ENCODE measurements around the gene PGF.

Gene PGF

DNA sequence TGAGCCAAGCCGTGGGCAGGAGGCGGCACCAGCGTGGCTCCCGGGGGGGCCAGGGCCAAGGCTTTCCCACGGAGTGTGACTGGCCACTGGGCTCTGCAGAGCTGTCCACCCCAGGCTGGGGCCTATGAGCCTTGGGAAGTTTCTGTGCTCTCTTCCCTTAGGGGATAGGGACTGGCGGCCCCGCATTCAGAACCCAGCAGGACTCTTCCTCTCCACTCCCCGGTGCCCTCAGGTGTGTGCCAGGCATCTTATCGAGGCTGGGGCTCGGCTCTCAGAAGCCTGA, 29.6 kb upstream of the PGF start:
- peaks cover 45% of the 10 kb centered on the region for H3K4me1 ChIP-seq (ENCODE audit: control insufficient read depth, insufficient read depth, low read length, poor library complexity, severe bottlenecking)
- H3K27ac ChIP-seq (ENCODE audit: low read depth, low read length, severe bottlenecking), result no peak overlapping the region
- H3K36me3 ChIP-seq (ENCODE audit: control insufficient read depth, insufficient read depth, low read length), result no peaks in the 10 kb centered on the region
- no peak overlapping the region for H3K4me3 ChIP-seq (ENCODE audit: extremely low read depth, insufficient read depth, low read length, poor library complexity, severe bottlenecking)
- no peaks in the 10 kb centered on the region for H3K9me3 ChIP-seq (ENCODE audit: control insufficient read depth, low read length)
- 92 to 93% methylated on average over 9 to 10 of the region's 10 CpGs for WGBS, 2 experiments (ENCODE audit: insufficient coverage in 2 of 2)

DNA sequence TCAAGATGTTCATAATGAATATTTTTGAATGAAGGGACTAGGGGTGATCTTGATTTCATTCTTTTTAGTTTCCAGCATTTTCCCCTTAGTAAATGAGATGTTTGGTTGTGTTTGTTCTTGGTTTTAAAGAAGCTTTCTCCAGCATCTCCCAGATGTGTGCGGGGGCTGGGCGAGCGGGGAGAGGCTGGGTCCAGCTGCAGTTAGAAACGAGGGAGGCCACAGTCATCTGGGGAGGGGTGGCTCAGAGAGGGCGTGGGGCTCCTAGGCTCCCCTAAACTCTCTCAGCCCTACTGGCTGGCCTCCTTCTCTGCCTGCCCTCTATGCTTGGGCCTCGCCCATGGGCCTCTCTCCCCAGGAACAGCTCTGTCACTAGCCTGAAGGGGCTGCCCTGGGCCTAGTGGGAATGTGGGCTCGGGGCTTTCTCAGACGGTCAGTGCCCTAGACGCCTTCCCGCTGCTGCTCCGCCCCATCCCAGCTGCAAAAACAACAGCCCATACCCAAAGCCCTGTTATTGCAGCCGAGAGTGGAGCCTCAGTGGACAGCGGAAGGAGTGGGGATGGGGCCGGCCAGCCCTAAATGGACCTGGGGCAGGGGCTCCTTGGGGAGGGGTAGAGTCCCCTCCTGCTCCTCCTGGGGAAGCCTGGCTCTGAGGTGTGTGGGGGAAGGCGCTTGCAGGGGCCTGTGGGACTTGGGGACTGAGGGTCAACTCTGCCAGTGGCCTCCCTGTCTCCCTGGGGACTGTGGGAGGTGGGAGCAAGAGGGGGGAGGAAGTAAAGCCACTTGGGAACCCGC, 29.0 kb upstream of the PGF start:
- Histone ChIP-seq H3K27ac (ENCODE audit: low read depth, low read length, severe bottlenecking) (no peak overlapping the region), H3K36me3 (ENCODE audit: control insufficient read depth, insufficient read depth, low read length) (no peaks in the 10 kb centered on the region), H3K4me1 (ENCODE audit: control insufficient read depth, insufficient read depth, low read length, poor library complexity, severe bottlenecking) (peaks cover 50% of the 10 kb centered on the region), H3K4me3 (ENCODE audit: extremely low read depth, insufficient read depth, low read length, poor library complexity, severe bottlenecking) (no peak overlapping the region), H3K9me3 (ENCODE audit: control insufficient read depth, low read length) (no peaks in the 10 kb centered on the region)
- 71% methylated on average over 7 to 9 of the region's 16 CpGs for WGBS, 2 experiments (ENCODE audit: insufficient coverage in 2 of 2)

- no peak overlapping the region for H3K27ac ChIP-seq (ENCODE audit: low read depth, low read length, severe bottlenecking)
- no peaks in the 10 kb centered on the region for H3K36me3 ChIP-seq (ENCODE audit: control insufficient read depth, insufficient read depth, low read length)
- H3K4me3 ChIP-seq (ENCODE audit: extremely low read depth, insufficient read depth, low read length, poor library complexity, severe bottlenecking), result no peak overlapping the region
- peaks cover 52% of the 10 kb centered on the region for H3K4me1 ChIP-seq (ENCODE audit: control insufficient read depth, insufficient read depth, low read length, poor library complexity, severe bottlenecking)
- 85 to 93% methylated on average over 1 of the region's 1 CpG for WGBS, 2 experiments (ENCODE audit: insufficient coverage in 2 of 2)
- no peaks in the 10 kb centered on the region for H3K9me3 ChIP-seq (ENCODE audit: control insufficient read depth, low read length)
Observed at GRCh38 chr14:74983343-74983742, 27.9 kb upstream of the PGF start.

GRCh38 chr14:74982661-74983060, 27.3 kb upstream of the PGF start:
- Histone ChIP-seq H3K36me3 (ENCODE audit: control insufficient read depth, insufficient read depth, low read length) (no peaks in the 10 kb centered on the region), H3K27ac (ENCODE audit: low read depth, low read length, severe bottlenecking) (no peak overlapping the region), H3K4me1 (ENCODE audit: control insufficient read depth, insufficient read depth, low read length, poor library complexity, severe bottlenecking) (peaks cover 48% of the 10 kb centered on the region), H3K4me3 (ENCODE audit: extremely low read depth, insufficient read depth, low read length, poor library complexity, severe bottlenecking) (no peak overlapping the region), H3K9me3 (ENCODE audit: control insufficient read depth, low read length) (no peaks in the 10 kb centered on the region)
- WGBS, 2 experiments (ENCODE audit: insufficient coverage in 2 of 2), result 86 to 96% methylated on average over 3 of the region's 4 CpGs

- Histone ChIP-seq H3K27ac (ENCODE audit: low read depth, low read length, severe bottlenecking) (no peak overlapping the region), H3K4me1 (ENCODE audit: control insufficient read depth, insufficient read depth, low read length, poor library complexity, severe bottlenecking) (peaks cover 49% of the 10 kb centered on the region), H3K36me3 (ENCODE audit: control insufficient read depth, insufficient read depth, low read length) (no peaks in the 10 kb centered on the region), H3K4me3 (ENCODE audit: extremely low read depth, insufficient read depth, low read length, poor library complexity, severe bottlenecking) (no peak overlapping the region), H3K9me3 (ENCODE audit: control insufficient read depth, low read length) (no peaks in the 10 kb centered on the region)
- 97% methylated on average over 5 of the region's 5 CpGs for WGBS, 2 experiments (ENCODE audit: insufficient coverage in 2 of 2)
Observed at GRCh38 chr14:74981833-74982232, 26.4 kb upstream of the PGF start.

DNA sequence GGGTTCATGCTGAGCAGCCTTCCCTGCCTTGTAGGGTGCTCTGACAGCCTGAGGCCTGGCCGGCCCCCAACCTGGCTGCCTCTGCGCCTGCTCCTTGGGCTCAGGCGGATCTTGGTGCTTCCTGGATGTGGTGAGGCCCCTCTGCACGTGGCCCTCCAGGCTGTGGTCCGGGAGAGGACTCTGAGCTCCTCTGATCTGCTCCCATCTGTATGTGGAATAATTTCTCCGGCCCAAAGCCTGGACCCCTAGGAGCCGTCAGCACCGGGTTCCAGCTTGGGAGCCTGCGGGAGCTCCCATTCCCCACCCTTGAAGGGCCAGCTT, 26.0 kb upstream of the PGF start:
- 91 to 92% methylated on average over 8 to 9 of the region's 9 CpGs for WGBS, 2 experiments (ENCODE audit: insufficient coverage in 2 of 2)
- no peak overlapping the region for H3K4me3 ChIP-seq (ENCODE audit: extremely low read depth, insufficient read depth, low read length, poor library complexity, severe bottlenecking)
- H3K36me3 ChIP-seq (ENCODE audit: control insufficient read depth, insufficient read depth, low read length), result no peaks in the 10 kb centered on the region
- peaks cover 49% of the 10 kb centered on the region for H3K4me1 ChIP-seq (ENCODE audit: control insufficient read depth, insufficient read depth, low read length, poor library complexity, severe bottlenecking)
- H3K27ac ChIP-seq (ENCODE audit: low read depth, low read length, severe bottlenecking), result peak overlapping the region; percentile 73
- no peaks in the 10 kb centered on the region for H3K9me3 ChIP-seq (ENCODE audit: control insufficient read depth, low read length)

- Histone ChIP-seq H3K4me1 (ENCODE audit: control insufficient read depth, insufficient read depth, low read length, poor library complexity, severe bottlenecking) (peaks cover 49% of the 10 kb centered on the region), H3K36me3 (ENCODE audit: control insufficient read depth, insufficient read depth, low read length) (no peaks in the 10 kb centered on the region), H3K27ac (ENCODE audit: low read depth, low read length, severe bottlenecking) (peak overlapping the region; percentile 73), H3K4me3 (ENCODE audit: extremely low read depth, insufficient read depth, low read length, poor library complexity, severe bottlenecking) (no peak overlapping the region), H3K9me3 (ENCODE audit: control insufficient read depth, low read length) (no peaks in the 10 kb centered on the region)
- 35 to 50% methylated on average over 25 to 35 of the region's 35 CpGs for WGBS, 2 experiments (ENCODE audit: insufficient coverage in 2 of 2)
Observed at GRCh38 chr14:74980731-74981461, 25.5 kb upstream of the PGF start.

DNA sequence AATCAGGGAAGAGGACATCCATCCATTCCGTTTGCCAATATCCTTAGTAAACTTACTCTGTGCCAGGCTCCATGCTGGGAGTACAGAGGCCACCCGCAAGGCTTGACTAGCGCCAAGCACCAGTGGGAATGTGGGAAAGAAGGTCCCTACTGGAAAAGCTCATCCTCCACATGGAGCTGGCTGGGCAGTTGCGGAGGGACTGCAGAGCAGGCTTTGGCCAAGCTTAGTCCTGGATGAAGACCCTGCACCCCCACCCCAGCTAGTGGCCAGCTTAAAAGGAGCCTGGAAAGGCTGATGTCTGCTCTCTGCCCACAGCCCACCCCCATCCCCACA, 25.0 kb upstream of the PGF start:
- Histone ChIP-seq H3K36me3 (ENCODE audit: control insufficient read depth, insufficient read depth, low read length) (no peaks in the 10 kb centered on the region), H3K9me3 (ENCODE audit: control insufficient read depth, low read length) (no peaks in the 10 kb centered on the region), H3K4me3 (ENCODE audit: extremely low read depth, insufficient read depth, low read length, poor library complexity, severe bottlenecking) (no peak overlapping the region), H3K4me1 (ENCODE audit: control insufficient read depth, insufficient read depth, low read length, poor library complexity, severe bottlenecking) (peaks cover 49% of the 10 kb centered on the region), H3K27ac (ENCODE audit: low read depth, low read length, severe bottlenecking) (peak overlapping the region; percentile 73)
- 71 to 93% methylated on average over 1 to 4 of the region's 4 CpGs for WGBS, 2 experiments (ENCODE audit: insufficient coverage in 2 of 2)

- no peaks in the 10 kb centered on the region for H3K9me3 ChIP-seq (ENCODE audit: control insufficient read depth, low read length)
- H3K36me3 ChIP-seq (ENCODE audit: control insufficient read depth, insufficient read depth, low read length), result no peaks in the 10 kb centered on the region
- H3K4me3 ChIP-seq (ENCODE audit: extremely low read depth, insufficient read depth, low read length, poor library complexity, severe bottlenecking), result no peak overlapping the region
- H3K27ac ChIP-seq (ENCODE audit: low read depth, low read length, severe bottlenecking), result peak overlapping the region; percentile 73
- H3K4me1 ChIP-seq (ENCODE audit: control insufficient read depth, insufficient read depth, low read length, poor library complexity, severe bottlenecking), result peaks cover 47% of the 10 kb centered on the region
- 59 to 61% methylated on average over 19 to 23 of the region's 23 CpGs for WGBS, 2 experiments (ENCODE audit: insufficient coverage in 2 of 2)
Observed at GRCh38 chr14:74979442-74980397, 24.3 kb upstream of the PGF start.

DNA sequence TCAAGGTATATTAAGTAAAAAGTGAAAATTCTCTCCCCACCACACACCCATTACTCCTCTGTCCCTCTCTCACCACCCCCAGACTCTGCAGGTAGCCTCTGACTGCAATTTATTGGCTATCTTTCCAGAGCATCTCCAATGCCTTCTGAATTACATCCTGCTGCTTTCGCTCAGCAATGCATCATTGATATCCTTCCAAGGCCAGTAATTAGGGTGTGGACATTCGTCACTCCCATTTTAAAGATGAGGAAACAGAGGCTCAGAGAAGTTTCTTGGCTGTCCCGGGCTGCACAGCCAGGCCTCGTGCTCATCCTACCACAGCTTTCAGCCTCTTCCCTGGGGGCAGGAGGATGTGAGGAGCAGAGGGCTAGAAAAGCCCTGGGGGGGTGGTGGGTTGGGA, 23.6 kb upstream of the PGF start:
- H3K4me1 ChIP-seq (ENCODE audit: control insufficient read depth, insufficient read depth, low read length, poor library complexity, severe bottlenecking), result peaks cover 48% of the 10 kb centered on the region
- no peaks in the 10 kb centered on the region for H3K9me3 ChIP-seq (ENCODE audit: control insufficient read depth, low read length)
- no peaks in the 10 kb centered on the region for H3K36me3 ChIP-seq (ENCODE audit: control insufficient read depth, insufficient read depth, low read length)
- H3K27ac ChIP-seq (ENCODE audit: low read depth, low read length, severe bottlenecking), result peak overlapping the region; percentile 36
- WGBS, 2 experiments (ENCODE audit: insufficient coverage in 2 of 2), result 100% methylated on average over 2 of the region's 4 CpGs; no CpG with 5 or more reads in 1 of the 2 experiments
- no peak overlapping the region for H3K4me3 ChIP-seq (ENCODE audit: extremely low read depth, insufficient read depth, low read length, poor library complexity, severe bottlenecking)
